OCI-LY1 (cell line): Measurements from ENCODE around the gene ARHGAP6.

ENCODE experiments used
- H2AFZ ChIP-seq: fragments of 200-600 bp; sonication (generic), shearing (Covaris generic); 2 replicates; pipeline ENCODE4 v1.6.0; 2014; ENCODE audit warnings: antibody characterized with exemption, mild to moderate bottlenecking, low read length
- H3F3A ChIP-seq: fragments of 200-600 bp; sonication (generic), shearing (Covaris generic); 2 replicates; pipeline ENCODE4 v1.6.0; 2014; ENCODE audit warnings: mild to moderate bottlenecking, antibody characterized with exemption, low read length, moderate library complexity; ENCODE audit not compliant: insufficient read depth
- H3K27ac ChIP-seq: fragments of 200-600 bp; sonication (generic); 2 replicates; pipeline ENCODE4 v1.5.1; 2014; ENCODE audit warnings: low read length, mixed run types, mild to moderate bottlenecking, low read depth; ENCODE audit not compliant: poor library complexity, severe bottlenecking
- H3K27me3 ChIP-seq: fragments of 200-600 bp; sonication (generic); 2 replicates; pipeline ENCODE4 v1.6.0; 2014; ENCODE audit warnings: antibody characterized with exemption, mild to moderate bottlenecking, low read length, moderate library complexity; ENCODE audit not compliant: insufficient read depth
- H3K36me3 ChIP-seq: fragments of 200-600 bp; sonication (generic); 2 replicates; pipeline ENCODE4 v1.6.1; 2014; ENCODE audit warnings: mild to moderate bottlenecking, antibody characterized with exemption, low read length, moderate library complexity, mixed read lengths; ENCODE audit not compliant: insufficient read depth
- H3K4me1 ChIP-seq: fragments of 200-600 bp; sonication (generic); 2 replicates; pipeline ENCODE4 v1.5.1; 2014; ENCODE audit warnings: mild to moderate bottlenecking, low read length, moderate library complexity; ENCODE audit not compliant: insufficient read depth, severe bottlenecking
- H3K4me2 ChIP-seq: fragments of 200-600 bp; sonication (generic), shearing (Covaris generic); 2 replicates; pipeline ENCODE4 v1.6.1; 2014; ENCODE audit warnings: low read length
- H3K4me3 ChIP-seq: fragments of 200-600 bp; sonication (generic); 2 replicates; pipeline ENCODE4 v1.5.1; 2014; ENCODE audit warnings: low read length, low read depth, mild to moderate bottlenecking, mixed read lengths; ENCODE audit not compliant: poor library complexity, severe bottlenecking
- H3K79me2 ChIP-seq: fragments of 200-600 bp; shearing (Covaris generic); 2 replicates; pipeline ENCODE4 v1.6.1; 2016; ENCODE audit warnings: mixed run types, low read length, mixed read lengths; ENCODE audit not compliant: insufficient read depth
- H3K9ac ChIP-seq: fragments of 200-600 bp; sonication (generic), shearing (Covaris generic); 2 replicates; pipeline ENCODE4 v1.6.1; 2014; ENCODE audit warnings: mild to moderate bottlenecking, low read length, mixed read lengths
- H3K9me2 ChIP-seq: fragments of 200-600 bp; sonication (generic), shearing (Covaris generic); 2 replicates; pipeline ENCODE4 v1.6.1; 2014; ENCODE audit warnings: low read depth, mild to moderate bottlenecking, low read length, mixed read lengths
- H3K9me3 ChIP-seq: fragments of 200-600 bp; shearing (Covaris generic); 2 replicates; pipeline ENCODE4 v1.6.1; 2014; ENCODE audit warnings: low read length, mixed read lengths
- H4K20me1 ChIP-seq: fragments of 200-600 bp; sonication (generic), shearing (Covaris generic); 2 replicates; pipeline ENCODE4 v1.6.0; 2016; ENCODE audit warnings: mild to moderate bottlenecking, low read length; ENCODE audit not compliant: insufficient read depth
- EZH2 ChIP-seq: fragments of 200-600 bp; sonication (generic), shearing (Covaris generic); IDR thresholded peaks from 2 replicates; pipeline ENCODE4 v1.8.0; 2017; ENCODE audit warnings: borderline replicate concordance, mixed run types, mild to moderate bottlenecking, antibody characterized with exemption, low read length, moderate library complexity, mixed read lengths
- TF ChIP-seq, protein P1 (sequence below): fragments of 200-600 bp; sonication (generic), shearing (Covaris generic); IDR thresholded peaks from 2 replicates; pipeline ENCODE4 v1.5.1; 2017; ENCODE audit warnings: mild to moderate bottlenecking, antibody characterized with exemption, low read length, moderate library complexity, mixed read lengths

Gene ARHGAP6

DNA sequence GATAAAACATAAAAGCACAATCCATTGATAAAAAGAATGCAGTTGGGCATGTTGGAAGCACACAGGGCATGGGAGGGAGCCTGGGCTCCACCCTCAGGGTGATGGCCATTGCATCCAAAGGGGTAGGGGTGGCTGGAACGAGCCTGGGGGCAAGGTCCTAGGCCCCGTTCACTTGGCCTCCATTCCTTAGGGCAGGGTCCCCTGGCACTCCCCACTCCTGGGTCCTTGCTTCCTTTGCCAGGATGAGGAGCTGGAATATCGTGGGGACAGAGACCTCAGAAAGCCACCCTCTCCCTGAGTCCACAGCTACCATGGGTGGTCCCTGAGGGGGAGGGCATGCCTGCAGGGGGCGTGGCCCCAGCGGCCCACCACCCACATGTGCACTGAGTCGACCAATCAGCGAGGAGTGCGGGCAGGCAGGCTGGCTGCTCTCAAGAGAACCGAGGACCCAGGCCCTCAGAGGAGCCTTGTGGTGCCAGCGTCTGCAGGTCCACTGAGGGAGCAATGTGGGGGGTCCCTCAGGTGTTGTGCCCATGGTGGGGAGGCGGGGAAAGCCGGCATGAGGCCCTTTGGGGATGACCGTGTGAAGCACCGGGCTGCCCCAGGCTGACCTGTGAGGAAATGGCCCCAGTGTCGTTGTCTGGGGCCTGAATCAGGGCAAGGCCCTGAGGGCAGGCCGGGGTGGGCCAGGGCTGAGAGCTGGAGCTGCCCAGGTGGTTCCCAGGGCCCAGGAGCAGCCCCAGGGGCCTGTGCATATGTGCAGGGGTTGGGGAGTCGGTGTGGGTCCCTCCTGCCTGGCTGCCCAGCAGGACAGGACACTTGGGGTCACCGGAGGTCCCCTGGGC, 451.2 kb downstream of the ARHGAP6 start:
- Histone ChIP-seq H3F3A (no peaks in the 10 kb centered on the region), H3K36me3 (no peaks in the 10 kb centered on the region), H3K27ac (no peak overlapping the region), H3K9me2 (no peaks in the 10 kb centered on the region), H3K9ac (no peak overlapping the region), H3K27me3 (no peaks in the 10 kb centered on the region), H4K20me1 (no peaks in the 10 kb centered on the region), H3K4me3 (no peak overlapping the region), H3K79me2 (no peaks in the 10 kb centered on the region), H3K4me2 (no peak overlapping the region), H3K9me3 (no peaks in the 10 kb centered on the region), H2AFZ (no peak overlapping the region), H3K4me1 (no peaks in the 10 kb centered on the region)
- no peak for TF ChIP-seq EZH2
- TF ChIP-seq, protein P1, sequence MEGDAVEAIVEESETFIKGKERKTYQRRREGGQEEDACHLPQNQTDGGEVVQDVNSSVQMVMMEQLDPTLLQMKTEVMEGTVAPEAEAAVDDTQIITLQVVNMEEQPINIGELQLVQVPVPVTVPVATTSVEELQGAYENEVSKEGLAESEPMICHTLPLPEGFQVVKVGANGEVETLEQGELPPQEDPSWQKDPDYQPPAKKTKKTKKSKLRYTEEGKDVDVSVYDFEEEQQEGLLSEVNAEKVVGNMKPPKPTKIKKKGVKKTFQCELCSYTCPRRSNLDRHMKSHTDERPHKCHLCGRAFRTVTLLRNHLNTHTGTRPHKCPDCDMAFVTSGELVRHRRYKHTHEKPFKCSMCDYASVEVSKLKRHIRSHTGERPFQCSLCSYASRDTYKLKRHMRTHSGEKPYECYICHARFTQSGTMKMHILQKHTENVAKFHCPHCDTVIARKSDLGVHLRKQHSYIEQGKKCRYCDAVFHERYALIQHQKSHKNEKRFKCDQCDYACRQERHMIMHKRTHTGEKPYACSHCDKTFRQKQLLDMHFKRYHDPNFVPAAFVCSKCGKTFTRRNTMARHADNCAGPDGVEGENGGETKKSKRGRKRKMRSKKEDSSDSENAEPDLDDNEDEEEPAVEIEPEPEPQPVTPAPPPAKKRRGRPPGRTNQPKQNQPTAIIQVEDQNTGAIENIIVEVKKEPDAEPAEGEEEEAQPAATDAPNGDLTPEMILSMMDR = no peak

- no peaks in the 10 kb centered on the region for H3K27me3 ChIP-seq
- no peak overlapping the region for H3K4me3 ChIP-seq
- no peak overlapping the region for H3K27ac ChIP-seq
- H3K4me1 ChIP-seq = no peaks in the 10 kb centered on the region
- no peak overlapping the region for H2AFZ ChIP-seq
- no peak overlapping the region for H3K4me2 ChIP-seq
- H3K79me2 ChIP-seq = no peaks in the 10 kb centered on the region
- no peaks in the 10 kb centered on the region for H3K9me2 ChIP-seq
- TF ChIP-seq, protein P1 = no peak
- no peak for TF ChIP-seq EZH2
- H3K36me3 ChIP-seq = no peaks in the 10 kb centered on the region
- no peaks in the 10 kb centered on the region for H3K9me3 ChIP-seq
- H3F3A ChIP-seq = no peaks in the 10 kb centered on the region
- no peak overlapping the region for H3K9ac ChIP-seq
- H4K20me1 ChIP-seq = no peaks in the 10 kb centered on the region
Observed at GRCh38 chrX:11212741-11213140, 453.0 kb downstream of the ARHGAP6 start.

- no peak overlapping the region for H3K27ac ChIP-seq
Observed at GRCh38 chrX:11210415-11210801, 455.3 kb downstream of the ARHGAP6 start.

More at GRCh38 chrX:11210415-11210801, 455.3 kb downstream of the ARHGAP6 start:
- Histone ChIP-seq H3K9me3 (no peaks in the 10 kb centered on the region), H3K9me2 (no peaks in the 10 kb centered on the region), H4K20me1 (no peaks in the 10 kb centered on the region), H3K4me3 (no peak overlapping the region), H3K4me1 (no peaks in the 10 kb centered on the region), H3K36me3 (no peaks in the 10 kb centered on the region), H3K79me2 (no peaks in the 10 kb centered on the region), H2AFZ (no peak overlapping the region), H3K9ac (no peak overlapping the region), H3F3A (no peaks in the 10 kb centered on the region), H3K27me3 (no peaks in the 10 kb centered on the region), H3K4me2 (no peak overlapping the region)
- TF ChIP-seq, protein P1 = no peak
- no peak for TF ChIP-seq EZH2
